ENCODE measurements around the gene ME3.

- TF ChIP-seq, protein P1, sequence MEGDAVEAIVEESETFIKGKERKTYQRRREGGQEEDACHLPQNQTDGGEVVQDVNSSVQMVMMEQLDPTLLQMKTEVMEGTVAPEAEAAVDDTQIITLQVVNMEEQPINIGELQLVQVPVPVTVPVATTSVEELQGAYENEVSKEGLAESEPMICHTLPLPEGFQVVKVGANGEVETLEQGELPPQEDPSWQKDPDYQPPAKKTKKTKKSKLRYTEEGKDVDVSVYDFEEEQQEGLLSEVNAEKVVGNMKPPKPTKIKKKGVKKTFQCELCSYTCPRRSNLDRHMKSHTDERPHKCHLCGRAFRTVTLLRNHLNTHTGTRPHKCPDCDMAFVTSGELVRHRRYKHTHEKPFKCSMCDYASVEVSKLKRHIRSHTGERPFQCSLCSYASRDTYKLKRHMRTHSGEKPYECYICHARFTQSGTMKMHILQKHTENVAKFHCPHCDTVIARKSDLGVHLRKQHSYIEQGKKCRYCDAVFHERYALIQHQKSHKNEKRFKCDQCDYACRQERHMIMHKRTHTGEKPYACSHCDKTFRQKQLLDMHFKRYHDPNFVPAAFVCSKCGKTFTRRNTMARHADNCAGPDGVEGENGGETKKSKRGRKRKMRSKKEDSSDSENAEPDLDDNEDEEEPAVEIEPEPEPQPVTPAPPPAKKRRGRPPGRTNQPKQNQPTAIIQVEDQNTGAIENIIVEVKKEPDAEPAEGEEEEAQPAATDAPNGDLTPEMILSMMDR (IDR thresholded peaks at IDR 0.05): no peak
- TF ChIP-seq POLR2A (IDR thresholded peaks at IDR 0.05): no peak
Measured at GRCh38 chr11:86499723-86500129, 172.7 kb downstream of the ME3 start.
